A673 (cell line): ENCODE measurements around the gene APCDD1L. TPM values are rescaled to one million over a fixed set of nuclear protein-coding genes. Genes with fewer than 3 reads are reported as not detected.

Experiments used
- BruUV-seq: library from RNA; stranded (reverse); fragments of 400-500 nt; replicated peaks from 2 replicates; lab custom pipeline; 2021; lab: Mats Ljungman, UMichigan
- CTCF ChIA-PET: fragments of 300-600 bp; sonication (Branson Sonifier 250); formaldehyde crosslinking; loops from one replicate; lab custom pipeline; 2022; ENCODE audit warnings: antibody characterized with exemption; lab: Charles Lee
- POLR2A ChIA-PET: fragments of 300-600 bp; sonication (Branson Sonifier 250); formaldehyde crosslinking; loops from one replicate; lab custom pipeline; 2022; ENCODE audit warnings: antibody characterized with exemption; ENCODE audit not compliant: low non-redundant PET; lab: Charles Lee
- DNase-seq: peaks from one replicate; pipeline ENCODE4 v3.0.0-alpha.2; 2015; ENCODE audit warnings: low spot score
- H3K27ac ChIP-seq: fragments of 200-600 bp; sonication (generic); 2 replicates; pipeline ENCODE4 v1.5.1; 2016; ENCODE audit warnings: mixed run types, low read depth, mild to moderate bottlenecking, mixed read lengths, antibody characterized with exemption, low read length; ENCODE audit not compliant: poor library complexity, severe bottlenecking
- H3K27me3 ChIP-seq: fragments of 200-600 bp; sonication (generic); replicated peaks from 2 replicates; pipeline ENCODE4 v1.6.1; 2017; ENCODE audit warnings: mixed run types, low read depth, mild to moderate bottlenecking, mixed read lengths, antibody characterized with exemption, low read length; ENCODE audit not compliant: insufficient read depth, poor library complexity
- H3K36me3 ChIP-seq: fragments of 200-600 bp; sonication (generic); 2 replicates; pipeline ENCODE4 v1.6.1; 2016; ENCODE audit warnings: mixed run types, mild to moderate bottlenecking, mixed read lengths, antibody characterized with exemption, low read length; ENCODE audit not compliant: insufficient read depth, poor library complexity, severe bottlenecking
- H3K4me1 ChIP-seq: fragments of 200-600 bp; sonication (generic); 2 replicates; pipeline ENCODE4 v1.6.1; 2017; ENCODE audit warnings: mixed run types, mild to moderate bottlenecking, mixed read lengths, antibody characterized with exemption, low read length; ENCODE audit not compliant: insufficient read depth, poor library complexity, severe bottlenecking
- H3K4me3 ChIP-seq: fragments of 200-600 bp; sonication (generic); 2 replicates; pipeline ENCODE4 v1.5.1; 2016; ENCODE audit warnings: low read depth, mixed run types, mild to moderate bottlenecking, mixed read lengths, low read length; ENCODE audit not compliant: poor library complexity, severe bottlenecking
- H3K9me3 ChIP-seq: fragments of 200-600 bp; sonication (generic); 2 replicates; pipeline ENCODE4 v1.6.1; 2016; ENCODE audit warnings: mixed run types, low read depth, mild to moderate bottlenecking, mixed read lengths, antibody characterized with exemption, low read length; ENCODE audit not compliant: poor library complexity, severe bottlenecking
- EZH2 ChIP-seq: fragments of 200-600 bp; sonication (generic); IDR thresholded peaks from 2 replicates; pipeline ENCODE4 v1.6.1; 2017; ENCODE audit warnings: borderline replicate concordance, low read depth, mild to moderate bottlenecking, mixed read lengths, antibody characterized with exemption, low read length; ENCODE audit not compliant: poor library complexity, severe bottlenecking
- intact Hi-C: fragments of 100-400 bp; cut with micrococcal nuclease; formaldehyde crosslinking; loops from one replicate; pipeline ENCODE4 v1.10.0; 2022; ENCODE audit not compliant: unreplicated experiment
- total RNA-seq: library from RNA; stranded (reverse); gene quantifications from 2 replicates; pipeline ENCODE4 v1.2.3, GENCODE V29; 2021
- TF ChIP-seq, protein P1 (sequence below): fragments of 300-800, 200-600 bp; sonication (generic); conservative IDR thresholded peaks from 2 replicates; pipeline ENCODE4 v1.5.1; 2017; ENCODE audit warnings: low read depth, mild to moderate bottlenecking, antibody characterized with exemption, low read length, moderate library complexity, mixed read lengths

The APCDD1L gene
- total RNA-seq, 1 experiment from 2014 or later = not detected

DNA sequence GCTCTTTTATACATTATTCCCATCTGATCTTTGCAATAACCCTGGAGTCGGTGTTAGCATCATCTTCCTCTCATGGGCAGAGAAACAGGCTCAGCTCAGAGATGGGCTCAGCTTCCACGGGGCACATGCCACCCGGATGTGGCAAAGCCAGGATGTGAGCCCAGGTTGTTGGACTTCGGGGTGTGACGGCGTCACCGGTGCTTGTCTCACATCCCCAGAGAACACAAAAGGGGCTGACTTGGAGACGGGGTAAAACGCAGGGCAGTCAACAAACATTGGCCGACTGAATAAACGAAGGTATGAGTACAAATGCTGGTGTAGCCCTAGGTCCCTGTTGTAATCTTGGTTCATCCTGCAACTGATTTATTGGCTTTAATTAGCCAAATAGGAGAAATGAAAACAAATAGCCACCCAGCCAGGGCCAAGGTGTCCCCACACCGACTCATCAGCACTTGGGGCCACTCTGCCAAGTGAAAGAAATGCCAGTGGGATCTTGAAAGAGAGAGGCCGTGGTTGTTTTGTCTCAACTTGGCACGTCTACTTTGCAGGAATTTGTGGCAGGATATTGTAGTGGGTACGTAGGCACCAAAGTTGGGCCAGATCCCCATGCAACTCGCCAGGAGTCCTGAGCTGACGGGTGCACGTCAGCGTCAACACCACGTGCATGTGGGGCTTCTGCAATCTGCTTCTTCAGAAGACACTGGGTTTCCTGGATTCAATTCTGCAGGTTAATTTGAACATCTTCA, 42.8 kb downstream of the APCDD1L start:
- CTCF ChIA-PET = no interaction called here
- intact Hi-C loops = no loop called here
- Histone ChIP-seq H3K4me3 (no peak overlapping the region), H3K36me3 (no peaks in the 10 kb centered on the region), H3K27me3 (no peaks in the 10 kb centered on the region), H3K27ac (no peak overlapping the region), H3K4me1 (no peaks in the 10 kb centered on the region), H3K9me3 (no peaks in the 10 kb centered on the region)
- POLR2A ChIA-PET = no interaction called here
- no peak for DNase-seq
- TF ChIP-seq, protein P1, sequence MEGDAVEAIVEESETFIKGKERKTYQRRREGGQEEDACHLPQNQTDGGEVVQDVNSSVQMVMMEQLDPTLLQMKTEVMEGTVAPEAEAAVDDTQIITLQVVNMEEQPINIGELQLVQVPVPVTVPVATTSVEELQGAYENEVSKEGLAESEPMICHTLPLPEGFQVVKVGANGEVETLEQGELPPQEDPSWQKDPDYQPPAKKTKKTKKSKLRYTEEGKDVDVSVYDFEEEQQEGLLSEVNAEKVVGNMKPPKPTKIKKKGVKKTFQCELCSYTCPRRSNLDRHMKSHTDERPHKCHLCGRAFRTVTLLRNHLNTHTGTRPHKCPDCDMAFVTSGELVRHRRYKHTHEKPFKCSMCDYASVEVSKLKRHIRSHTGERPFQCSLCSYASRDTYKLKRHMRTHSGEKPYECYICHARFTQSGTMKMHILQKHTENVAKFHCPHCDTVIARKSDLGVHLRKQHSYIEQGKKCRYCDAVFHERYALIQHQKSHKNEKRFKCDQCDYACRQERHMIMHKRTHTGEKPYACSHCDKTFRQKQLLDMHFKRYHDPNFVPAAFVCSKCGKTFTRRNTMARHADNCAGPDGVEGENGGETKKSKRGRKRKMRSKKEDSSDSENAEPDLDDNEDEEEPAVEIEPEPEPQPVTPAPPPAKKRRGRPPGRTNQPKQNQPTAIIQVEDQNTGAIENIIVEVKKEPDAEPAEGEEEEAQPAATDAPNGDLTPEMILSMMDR = no peak
- TF ChIP-seq EZH2 = no peak
- no TSS peak for BruUV-seq

DNA sequence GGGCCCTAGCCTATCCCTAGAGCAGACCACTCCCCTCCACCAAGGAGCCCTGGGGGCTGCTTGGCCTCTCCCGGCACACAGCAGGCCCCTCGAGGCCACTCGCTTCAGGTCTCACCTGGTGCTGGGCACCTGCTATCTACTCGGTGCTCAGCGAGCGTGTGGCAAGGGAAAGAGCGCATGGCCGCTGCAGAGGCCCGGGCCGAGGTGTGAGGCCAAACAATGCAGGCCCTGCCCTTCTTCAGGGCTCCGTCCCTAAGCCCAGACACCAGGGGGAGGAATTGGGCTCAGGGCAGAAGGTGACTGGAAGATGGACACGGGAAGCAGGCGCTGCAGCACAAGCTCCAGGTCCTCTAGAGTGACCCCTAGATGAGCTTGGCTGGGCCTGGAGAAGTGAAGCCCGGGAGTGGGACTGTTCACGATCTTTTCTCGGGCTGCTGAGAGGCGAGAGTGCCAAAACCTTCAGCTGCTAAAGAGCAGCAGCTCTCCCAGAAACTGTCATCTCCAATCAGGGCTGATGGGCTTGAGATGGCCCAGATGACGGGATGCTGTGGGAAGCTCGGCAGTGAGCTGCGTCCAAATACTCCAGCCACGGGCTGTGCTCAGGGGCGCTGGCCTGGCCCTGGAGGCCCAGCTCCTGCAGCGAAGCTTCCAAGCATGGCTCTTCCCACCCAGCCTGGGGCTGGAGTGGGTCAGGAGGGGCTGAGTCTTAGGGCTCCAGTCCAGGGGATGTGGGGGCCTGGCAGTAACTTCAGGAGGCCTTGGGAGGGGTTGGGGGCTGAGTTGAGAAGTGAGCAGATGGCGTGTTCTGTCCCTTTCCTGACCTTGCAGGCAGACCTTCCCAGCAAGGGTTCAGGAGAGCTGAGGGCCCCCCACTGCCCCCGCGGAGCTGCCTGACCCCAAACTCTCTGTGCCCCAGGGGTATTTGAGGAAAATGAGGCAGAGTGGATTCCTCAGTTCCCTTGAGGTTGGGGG, 43.7 kb downstream of the APCDD1L start:
- no peaks in the 10 kb centered on the region for H3K27me3 ChIP-seq
- ChIA-PET CTCF (interaction anchor here (0.5 kb wide), 1 partner anchor 72 kb away, joined by 5 read pairs; no protein-coding TSS in a partner anchor), POLR2A (no interaction called here)
- H3K27ac ChIP-seq = no peak overlapping the region
- H3K9me3 ChIP-seq = no peaks in the 10 kb centered on the region
- intact Hi-C loops = no loop called here
- no peak for DNase-seq
- TF ChIP-seq EZH2 = no peak
- TF ChIP-seq, protein P1 = no peak
- H3K4me3 ChIP-seq = no peak overlapping the region
- H3K36me3 ChIP-seq = no peaks in the 10 kb centered on the region
- H3K4me1 ChIP-seq = no peaks in the 10 kb centered on the region
- no TSS peak for BruUV-seq

DNA sequence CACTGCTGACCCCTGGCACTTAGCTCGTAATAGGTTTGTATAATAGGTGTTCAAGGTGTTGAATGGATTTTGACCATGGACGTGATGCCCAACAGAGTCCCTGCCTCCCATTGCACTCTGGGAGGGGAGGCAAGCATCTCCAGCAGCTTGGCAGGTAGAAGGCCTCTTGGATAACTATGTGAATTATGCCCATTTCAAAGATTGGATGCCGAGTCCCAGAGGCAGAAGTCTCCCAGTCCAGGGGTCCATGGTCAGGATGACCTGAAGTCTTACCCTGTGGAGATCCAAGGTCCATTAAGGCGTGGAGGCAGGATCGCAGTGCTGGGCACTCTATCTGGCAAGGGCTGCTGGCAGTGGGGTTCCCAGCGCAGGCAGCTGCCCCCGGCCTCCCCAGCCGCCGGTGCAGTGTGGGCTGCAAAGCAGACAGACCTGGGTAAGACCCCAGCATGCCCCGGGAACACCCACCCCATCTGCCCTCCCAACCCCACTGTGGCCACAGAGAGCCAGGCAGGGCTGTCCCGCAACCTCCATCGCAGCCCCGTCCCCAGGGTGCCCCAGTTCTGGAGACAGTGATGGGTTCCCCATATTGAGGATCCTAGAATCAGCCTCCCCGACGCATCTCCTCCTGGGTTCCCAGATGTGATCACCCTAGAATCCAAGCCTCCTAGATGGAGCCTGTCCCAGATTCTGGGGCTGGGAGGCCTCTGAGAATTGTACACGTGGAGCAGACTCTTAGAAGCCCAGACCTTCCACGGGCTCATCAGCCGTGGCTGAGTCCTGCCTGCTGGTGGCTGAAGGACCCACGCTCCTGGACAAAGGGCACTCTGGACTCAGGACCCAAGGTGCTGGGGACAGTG, 44.6 kb downstream of the APCDD1L start:
- Histone ChIP-seq H3K36me3 (no peaks in the 10 kb centered on the region), H3K4me1 (no peaks in the 10 kb centered on the region), H3K27ac (no peak overlapping the region), H3K9me3 (no peaks in the 10 kb centered on the region), H3K27me3 (no peaks in the 10 kb centered on the region), H3K4me3 (no peak overlapping the region)
- BruUV-seq = no TSS peak
- intact Hi-C loops = no loop called here
- CTCF ChIA-PET = no interaction called here
- no peak for DNase-seq
- TF ChIP-seq, protein P1 = no peak
- TF ChIP-seq EZH2 = no peak
- POLR2A ChIA-PET = no interaction called here
